NOMO-1 treated with DMSO at 0.1 percent for 48 hours (cell line): ENCODE data around the gene ZNF277.

ENCODE experiments used
- DNase-seq: peaks from one replicate; lab custom pipeline; 2025; ENCODE audit not compliant: unreplicated experiment; lab: John Stamatoyannopoulos, UW

Gene ZNF277, protein sequence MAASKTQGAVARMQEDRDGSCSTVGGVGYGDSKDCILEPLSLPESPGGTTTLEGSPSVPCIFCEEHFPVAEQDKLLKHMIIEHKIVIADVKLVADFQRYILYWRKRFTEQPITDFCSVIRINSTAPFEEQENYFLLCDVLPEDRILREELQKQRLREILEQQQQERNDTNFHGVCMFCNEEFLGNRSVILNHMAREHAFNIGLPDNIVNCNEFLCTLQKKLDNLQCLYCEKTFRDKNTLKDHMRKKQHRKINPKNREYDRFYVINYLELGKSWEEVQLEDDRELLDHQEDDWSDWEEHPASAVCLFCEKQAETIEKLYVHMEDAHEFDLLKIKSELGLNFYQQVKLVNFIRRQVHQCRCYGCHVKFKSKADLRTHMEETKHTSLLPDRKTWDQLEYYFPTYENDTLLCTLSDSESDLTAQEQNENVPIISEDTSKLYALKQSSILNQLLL

GRCh38 chr7:112206238-112206990 is at the start of gene ZNF277, which contains the start of gene DOCK4:
TSS of gene ZNF277 (plus strand) at chr7:112206695. CDS start at chr7:112206717, 22 bp downstream.
TSS of gene DOCK4 (minus strand) at chr7:112206399. CDS start at chr7:112206138, 261 bp downstream.
- DNase-seq = peak; percentile 90

DNA sequence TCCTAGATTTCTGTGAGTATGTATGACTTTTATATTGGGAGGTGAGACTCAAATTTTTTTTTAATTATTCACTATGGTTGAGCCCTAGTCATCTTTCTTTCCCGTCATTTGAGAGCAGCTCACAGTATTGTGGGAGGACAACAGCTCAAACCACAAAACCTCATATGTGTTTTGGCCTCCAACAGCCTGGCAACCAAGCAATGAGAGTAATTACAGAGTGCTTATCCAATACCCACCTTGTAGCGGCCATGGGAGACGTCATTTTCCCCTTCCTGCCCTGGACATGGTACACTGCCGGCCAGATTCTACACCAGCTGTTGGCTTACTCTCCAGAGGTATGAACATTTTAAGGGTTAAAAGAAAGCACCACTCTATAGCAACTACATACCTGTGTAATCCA is 49.4 kb upstream of the ZNF277 start:
- DNase-seq = no peak

GRCh38 chr7:112159351-112159750 is 47.1 kb upstream of the ZNF277 start:
- DNase-seq = peak; percentile 54

DNA sequence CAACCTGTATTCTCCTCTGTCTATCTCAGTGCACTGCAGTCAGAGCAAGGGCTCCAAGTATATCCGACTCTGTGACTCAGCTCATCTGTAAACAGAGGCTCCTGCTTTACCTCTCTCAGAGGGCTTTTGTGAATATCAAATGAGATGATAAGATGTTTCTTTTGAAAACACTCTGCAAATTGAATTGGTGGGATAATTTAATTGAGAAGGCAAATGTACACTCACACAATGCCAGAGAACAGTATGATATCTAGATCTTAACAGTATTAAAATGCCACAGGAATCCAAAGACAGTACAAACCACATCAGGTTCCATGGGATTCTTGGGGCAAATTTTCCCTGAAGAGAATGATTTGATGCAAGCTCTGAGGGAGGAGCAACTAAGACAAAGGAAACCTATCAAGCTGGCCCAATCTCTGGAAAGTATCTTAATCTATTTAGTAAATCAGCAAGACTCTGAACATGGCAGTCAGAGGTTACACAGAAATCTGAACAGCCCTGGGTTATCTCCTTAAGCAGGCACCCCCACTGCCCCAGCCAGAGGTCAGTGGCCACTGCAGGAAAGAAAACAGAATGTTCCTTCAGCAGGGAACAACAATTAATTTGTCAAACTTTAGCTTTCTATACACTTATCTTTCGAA is 46.2 kb upstream of the ZNF277 start:
- DNase-seq = no peak

- no peak for DNase-seq
These were observed 45.7 kb upstream of the ZNF277 start for GRCh38 chr7:112160771-112161150.

DNA sequence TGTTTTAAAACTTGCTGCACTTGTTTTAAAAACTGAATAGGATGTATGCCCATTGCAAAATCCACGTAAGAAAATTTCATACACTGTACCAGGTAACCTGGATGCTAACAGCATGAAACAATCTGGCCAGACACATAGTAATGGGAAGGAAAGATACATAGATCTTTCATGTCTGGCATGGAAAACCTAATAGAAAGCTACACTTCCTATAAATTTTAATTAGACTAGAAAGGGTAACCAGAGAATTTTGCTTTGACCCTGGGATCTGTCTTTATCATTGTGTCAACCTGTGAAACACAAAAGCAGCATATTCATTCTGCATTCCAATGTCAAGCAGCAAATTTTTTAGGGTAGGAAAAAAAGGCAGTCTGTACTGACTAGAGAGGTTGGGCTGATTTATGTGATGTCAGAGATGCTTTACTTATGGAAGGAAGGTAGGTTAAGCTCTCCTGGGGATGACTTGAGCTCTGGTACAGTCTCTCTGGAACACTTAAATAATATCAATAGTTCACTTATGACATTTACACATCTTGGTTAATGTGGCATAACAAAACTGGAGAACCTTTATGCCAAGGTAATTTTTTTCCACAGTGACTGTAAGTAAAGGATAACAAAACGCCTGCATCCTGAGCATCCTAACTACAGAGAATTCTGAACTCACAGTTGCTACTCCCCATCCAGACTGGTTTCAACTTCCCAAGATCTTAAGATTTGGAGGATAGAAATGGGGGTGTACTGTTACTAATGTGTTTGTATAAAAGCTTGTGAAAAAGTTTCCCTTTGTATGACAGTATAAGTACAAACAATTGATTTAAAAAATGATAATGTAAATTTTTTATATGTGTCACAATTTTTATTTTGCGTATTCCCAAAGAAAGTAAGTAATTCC is 45.0 kb upstream of the ZNF277 start:
- no peak for DNase-seq

GRCh38 chr7:112162142-112162766 is 44.2 kb upstream of the ZNF277 start:
- no peak for DNase-seq

- no peak for DNase-seq
These were observed 43.5 kb upstream of the ZNF277 start for GRCh38 chr7:112162784-112163506.

DNA sequence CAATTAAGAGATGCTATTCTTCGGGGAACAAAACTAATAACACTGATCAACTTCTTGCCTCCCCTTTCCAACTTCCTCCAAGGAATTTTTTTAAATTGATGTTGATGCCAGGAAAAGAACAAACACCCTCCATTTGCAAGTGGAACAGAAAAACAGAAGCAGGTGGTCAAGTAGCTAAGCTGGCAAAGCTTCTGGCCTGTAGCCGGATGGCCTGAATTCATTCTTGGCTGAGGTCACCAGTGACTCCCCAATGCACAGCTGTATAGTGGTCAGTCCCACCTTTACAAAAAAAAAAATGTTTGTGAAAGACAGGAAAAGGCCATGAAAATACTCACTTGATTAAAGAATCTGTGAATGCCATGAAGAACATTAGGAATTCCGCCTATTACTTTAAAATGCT is 39.3 kb upstream of the ZNF277 start:
- no peak for DNase-seq

- no peak for DNase-seq
These were observed 37.6 kb upstream of the ZNF277 start for GRCh38 chr7:112168915-112169314.

DNA sequence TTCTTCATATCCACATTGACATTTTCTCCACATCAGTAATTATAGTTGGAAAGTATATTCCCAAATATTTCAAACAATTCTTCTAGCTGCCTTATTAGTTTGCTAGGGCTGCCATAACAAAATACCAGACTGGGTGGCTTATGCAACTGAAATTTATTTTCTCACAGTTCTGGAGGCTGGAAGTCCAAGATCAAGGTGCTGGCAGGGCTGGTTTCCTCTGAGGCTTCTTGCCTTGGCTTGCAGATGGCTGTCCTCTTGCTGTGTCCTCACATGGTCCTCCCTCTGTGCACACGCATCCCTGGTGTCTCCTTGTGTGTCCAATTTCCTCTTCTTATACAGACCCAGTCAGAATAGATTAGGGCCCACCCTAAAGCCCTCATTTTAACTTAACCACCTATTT is 34.8 kb upstream of the ZNF277 start:
- DNase-seq = no peak

- DNase-seq = no peak
These were observed 33.5 kb upstream of the ZNF277 start for GRCh38 chr7:112172870-112173567.

DNA sequence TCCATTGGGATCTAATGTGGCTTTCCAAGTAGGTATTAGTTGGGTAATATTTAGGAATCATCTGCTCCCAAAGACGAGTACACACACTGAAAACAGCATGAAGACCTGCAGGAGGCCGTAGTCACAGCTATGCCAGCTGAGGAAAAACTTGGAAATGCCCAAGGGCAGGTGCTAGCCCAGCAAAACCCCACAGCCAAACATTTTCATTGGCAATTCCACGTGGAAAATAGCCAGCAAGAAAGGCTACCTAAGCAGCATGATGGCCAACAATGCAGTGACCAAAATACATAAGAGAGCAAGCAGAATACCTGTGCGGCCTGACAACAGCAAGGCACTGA is 33.0 kb upstream of the ZNF277 start:
- no peak for DNase-seq

DNA sequence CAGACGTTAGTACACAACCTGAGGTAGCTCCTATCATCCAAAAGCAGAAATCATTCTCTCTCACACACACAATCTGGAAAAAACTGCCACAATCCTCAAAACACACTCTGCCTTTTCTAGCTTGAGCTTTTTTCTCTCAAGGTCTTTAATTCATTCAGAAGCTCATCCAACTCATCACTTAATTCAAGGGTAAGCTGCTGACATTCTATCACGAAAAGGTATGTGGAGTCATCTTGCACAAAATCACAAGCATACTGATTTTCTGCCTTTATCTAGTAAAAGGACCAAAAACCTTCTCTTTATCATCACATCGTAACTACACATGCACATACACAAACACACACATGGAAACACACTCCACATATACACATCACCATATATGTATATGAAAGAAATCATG is 32.3 kb upstream of the ZNF277 start:
- DNase-seq = no peak

DNA sequence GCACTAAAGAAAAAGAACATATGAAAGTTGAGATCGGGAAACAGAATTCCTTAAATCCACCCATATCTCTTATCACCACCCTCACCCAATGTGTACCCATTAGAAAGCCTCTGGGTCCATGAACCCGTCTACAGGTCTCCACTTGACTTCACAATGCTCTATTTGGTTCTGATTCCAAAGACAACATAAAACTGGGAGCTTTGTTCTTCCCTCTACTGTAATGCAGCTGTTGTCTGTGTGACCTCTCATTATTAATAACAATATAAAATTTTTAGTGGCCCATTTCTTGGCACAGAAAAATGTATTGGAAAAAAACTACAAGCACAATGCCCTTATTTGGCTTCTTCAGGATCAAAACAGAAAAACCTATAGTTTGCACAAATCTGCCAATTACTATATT is 30.3 kb upstream of the ZNF277 start:
- no peak for DNase-seq

- DNase-seq = no peak
These were observed 29.6 kb upstream of the ZNF277 start for GRCh38 chr7:112176693-112177415.

GRCh38 chr7:112180223-112180622 is 26.3 kb upstream of the ZNF277 start:
- no peak for DNase-seq

DNA sequence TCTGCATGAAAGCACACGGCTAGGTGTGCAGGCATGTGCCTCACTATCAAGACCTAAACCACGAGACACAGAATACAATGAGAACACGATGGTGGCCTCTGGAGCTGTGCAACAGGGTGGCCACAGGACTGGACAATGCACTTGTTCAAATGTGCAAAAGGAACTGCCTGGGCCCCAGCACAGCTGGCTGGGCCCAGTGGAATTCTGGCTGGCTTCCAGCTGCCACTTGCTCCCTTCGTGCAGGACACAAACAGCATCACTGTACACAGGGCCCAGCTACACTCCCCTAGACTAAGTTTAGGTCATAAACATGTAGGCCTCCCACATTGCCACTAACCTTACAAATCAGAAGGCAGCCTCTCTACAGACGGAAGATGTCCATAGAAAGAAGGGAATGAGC is 23.7 kb upstream of the ZNF277 start:
- DNase-seq = no peak
